ENCODE data around the gene RPGRIP1L. TPM values are rescaled to one million over a fixed set of nuclear protein-coding genes. Genes with fewer than 3 reads are reported as not detected.

RPGRIP1L gene
- total RNA-seq, 3 donors from 2014 or later: 3.2 to 7.5 (median 7.5) TPM

- no peak for TF ChIP-seq POLR2AphosphoS5 (IDR thresholded peaks at IDR 0.05)
- TF ChIP-seq POLR2A (IDR thresholded peaks at IDR 0.05): no peak
- TF ChIP-seq, protein P1, sequence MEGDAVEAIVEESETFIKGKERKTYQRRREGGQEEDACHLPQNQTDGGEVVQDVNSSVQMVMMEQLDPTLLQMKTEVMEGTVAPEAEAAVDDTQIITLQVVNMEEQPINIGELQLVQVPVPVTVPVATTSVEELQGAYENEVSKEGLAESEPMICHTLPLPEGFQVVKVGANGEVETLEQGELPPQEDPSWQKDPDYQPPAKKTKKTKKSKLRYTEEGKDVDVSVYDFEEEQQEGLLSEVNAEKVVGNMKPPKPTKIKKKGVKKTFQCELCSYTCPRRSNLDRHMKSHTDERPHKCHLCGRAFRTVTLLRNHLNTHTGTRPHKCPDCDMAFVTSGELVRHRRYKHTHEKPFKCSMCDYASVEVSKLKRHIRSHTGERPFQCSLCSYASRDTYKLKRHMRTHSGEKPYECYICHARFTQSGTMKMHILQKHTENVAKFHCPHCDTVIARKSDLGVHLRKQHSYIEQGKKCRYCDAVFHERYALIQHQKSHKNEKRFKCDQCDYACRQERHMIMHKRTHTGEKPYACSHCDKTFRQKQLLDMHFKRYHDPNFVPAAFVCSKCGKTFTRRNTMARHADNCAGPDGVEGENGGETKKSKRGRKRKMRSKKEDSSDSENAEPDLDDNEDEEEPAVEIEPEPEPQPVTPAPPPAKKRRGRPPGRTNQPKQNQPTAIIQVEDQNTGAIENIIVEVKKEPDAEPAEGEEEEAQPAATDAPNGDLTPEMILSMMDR (IDR thresholded peaks at IDR 0.05): no peak
- no peak for DNase-seq (ENCODE audit: low spot score in 2 of 2)
- Histone ChIP-seq H3K9me3 (peaks cover 0 to 17% of the 10 kb centered on the region in 2 donors), H3K27ac (no peak overlapping the region), H3K27me3 (no peaks in the 10 kb centered on the region), H3K4me1 (no peaks in the 10 kb centered on the region), H3K4me3 (no peak overlapping the region), H3K36me3 (no peaks in the 10 kb centered on the region)
- intact Hi-C loops (cut with DNase I; ENCODE audit: low total_unique reads): no loop called here
Observed at GRCh38 chr16:53643474-53643873, 60.2 kb downstream of the RPGRIP1L start.

DNA sequence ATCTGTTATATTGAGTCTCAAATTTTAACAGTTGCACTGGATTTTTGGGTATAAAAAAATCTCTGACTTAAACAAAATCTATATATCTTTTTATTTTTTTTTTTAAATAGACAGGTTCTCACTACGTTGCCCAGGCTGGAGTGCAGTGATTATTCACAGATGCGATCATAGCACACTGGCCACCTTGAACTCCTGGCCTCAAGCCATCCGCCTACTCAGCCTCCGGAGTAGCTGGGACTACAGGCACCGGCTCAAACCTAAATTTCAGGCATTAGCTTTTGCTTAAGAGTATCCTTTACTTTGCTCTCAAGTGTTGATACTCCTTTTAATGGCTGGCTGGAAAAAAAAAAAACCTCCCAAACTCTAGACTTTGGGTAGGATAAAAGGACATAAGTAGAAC, 61.6 kb downstream of the RPGRIP1L start:
- TF ChIP-seq POLR2A (IDR thresholded peaks at IDR 0.05) (no peak), POLR2AphosphoS5 (IDR thresholded peaks at IDR 0.05) (no peak)
- TF ChIP-seq, protein P1 (IDR thresholded peaks at IDR 0.05): no peak
- H3K27ac ChIP-seq: no peak overlapping the region
- no peak overlapping the region for H3K4me3 ChIP-seq
- intact Hi-C loops (cut with DNase I; ENCODE audit: low total_unique reads): no loop called here
- H3K36me3 ChIP-seq: no peaks in the 10 kb centered on the region
- DNase-seq (ENCODE audit: low spot score in 2 of 2): no peak
- H3K4me1 ChIP-seq: no peaks in the 10 kb centered on the region
- no peaks in the 10 kb centered on the region for H3K27me3 ChIP-seq
- peaks cover 0 to 17% of the 10 kb centered on the region in 2 donors for H3K9me3 ChIP-seq

- Histone ChIP-seq H3K36me3 (no peaks in the 10 kb centered on the region), H3K27me3 (no peaks in the 10 kb centered on the region), H3K4me3 (no peak overlapping the region), H3K4me1 (no peaks in the 10 kb centered on the region), H3K27ac (no peak overlapping the region), H3K9me3 (no peaks in the 10 kb centered on the region)
- TF ChIP-seq POLR2AphosphoS5 (IDR thresholded peaks at IDR 0.05) (no peak), POLR2A (IDR thresholded peaks at IDR 0.05) (no peak)
- TF ChIP-seq, protein P1 (IDR thresholded peaks at IDR 0.05): no peak
- DNase-seq (ENCODE audit: low spot score in 2 of 2): no peak
- intact Hi-C loops (cut with DNase I; ENCODE audit: low total_unique reads): loop anchor here (10.0 kb wide), 1 partner anchor 758 kb away; no protein-coding TSS in a partner anchor
Observed at GRCh38 chr16:53636978-53637377, 66.7 kb downstream of the RPGRIP1L start.

DNA sequence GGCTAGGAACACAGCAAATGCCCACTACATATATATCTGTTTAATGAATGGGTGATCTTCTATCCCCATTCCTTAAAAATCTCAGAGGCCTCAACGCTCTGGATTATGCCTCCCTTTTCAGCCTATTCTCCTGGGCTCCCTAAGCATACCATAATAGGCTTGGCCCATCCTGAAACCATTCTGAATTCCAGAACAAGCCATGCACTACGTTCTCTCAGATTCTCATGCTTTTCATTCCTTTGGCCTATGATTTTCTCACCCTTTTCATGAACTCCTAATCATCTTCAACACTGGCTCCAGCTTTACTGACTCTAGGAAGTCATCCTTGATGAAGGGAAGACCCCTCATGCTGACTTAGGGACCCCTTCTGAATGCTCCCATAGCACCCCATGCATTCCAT, 71.1 kb downstream of the RPGRIP1L start:
- Histone ChIP-seq H3K27me3 (no peaks in the 10 kb centered on the region), H3K9me3 (no peaks in the 10 kb centered on the region), H3K4me3 (no peak overlapping the region), H3K27ac (no peak overlapping the region), H3K4me1 (no peaks in the 10 kb centered on the region), H3K36me3 (no peaks in the 10 kb centered on the region)
- TF ChIP-seq POLR2AphosphoS5 (IDR thresholded peaks at IDR 0.05) (no peak), POLR2A (IDR thresholded peaks at IDR 0.05) (no peak)
- TF ChIP-seq, protein P1 (IDR thresholded peaks at IDR 0.05): no peak
- no peak for DNase-seq (ENCODE audit: low spot score in 2 of 2)
- intact Hi-C loops (cut with DNase I; ENCODE audit: low total_unique reads): loop anchor here (10.0 kb wide), 1 partner anchor 762 kb away; no protein-coding TSS in a partner anchor

GRCh38 chr16:53631236-53632025, 72.2 kb downstream of the RPGRIP1L start:
- H3K4me3 ChIP-seq: no peak overlapping the region
- DNase-seq (ENCODE audit: low spot score in 2 of 2): no peak
- H3K4me1 ChIP-seq: no peaks in the 10 kb centered on the region
- H3K27me3 ChIP-seq: no peaks in the 10 kb centered on the region
- no peaks in the 10 kb centered on the region for H3K36me3 ChIP-seq
- TF ChIP-seq POLR2A (IDR thresholded peaks at IDR 0.05) (no peak), POLR2AphosphoS5 (IDR thresholded peaks at IDR 0.05) (no peak)
- TF ChIP-seq, protein P1 (IDR thresholded peaks at IDR 0.05): no peak
- H3K27ac ChIP-seq: no peak overlapping the region
- intact Hi-C loops (cut with DNase I; ENCODE audit: low total_unique reads): loop anchor here (10.0 kb wide), 1 partner anchor 763 kb away; no protein-coding TSS in a partner anchor
- no peaks in the 10 kb centered on the region for H3K9me3 ChIP-seq
